Neural progenitor cell (in vitro differentiated cells): ENCODE results near the gene TTC39C. TPM values are rescaled to one million over a fixed set of nuclear protein-coding genes. Genes with fewer than 3 reads are reported as not detected.

Experiments
- DNase-seq: peaks from one replicate; pipeline ENCODE4 v3.0.0-alpha.2; 2016; ENCODE audit warnings: low spot score
- H2AFZ ChIP-seq: fragments of 200-600 bp; sonication (generic); replicated peaks from 2 replicates; pipeline ENCODE4 v1.6.1; 2016; ENCODE audit warnings: antibody characterized with exemption
- H3F3A ChIP-seq: fragments of 200-600 bp; sonication (generic); 2 replicates; pipeline ENCODE4 v1.6.1; 2016; ENCODE audit warnings: antibody characterized with exemption, low read depth
- H3K27ac ChIP-seq: fragments of 200-600 bp; sonication (generic); 2 replicates; pipeline ENCODE4 v1.5.1; 2016; ENCODE audit warnings: mild to moderate bottlenecking
- H3K27me3 ChIP-seq: fragments of 200-600 bp; sonication (generic); 2 replicates; pipeline ENCODE4 v1.6.1; 2016; ENCODE audit warnings: mild to moderate bottlenecking, moderate library complexity
- H3K36me3 ChIP-seq: fragments of 200-600 bp; sonication (generic); 2 replicates; pipeline ENCODE4 v1.5.1; 2016
- H3K4me1 ChIP-seq: fragments of 200-600 bp; sonication (generic); 2 replicates; pipeline ENCODE4 v1.6.1; 2016; ENCODE audit warnings: mixed run types
- H3K4me2 ChIP-seq: fragments of 200-600 bp; sonication (generic); 2 replicates; pipeline ENCODE4 v1.6.1; 2016
- H3K4me3 ChIP-seq: fragments of 200-600 bp; sonication (generic); 2 replicates; pipeline ENCODE4 v1.5.1; 2016
- H3K79me2 ChIP-seq: fragments of 200-600 bp; sonication (generic); 2 replicates; pipeline ENCODE4 v1.6.1; 2016; ENCODE audit warnings: low read depth
- H3K9ac ChIP-seq: fragments of 200-600 bp; sonication (generic); 2 replicates; pipeline ENCODE4 v1.6.1; 2016
- H3K9me3 ChIP-seq: fragments of 200-600 bp; sonication (generic); 2 replicates; pipeline ENCODE4 v1.5.1; 2016; ENCODE audit warnings: low read depth
- H4K20me1 ChIP-seq: fragments of 200-600 bp; sonication (generic); 2 replicates; pipeline ENCODE4 v1.6.1; 2016; ENCODE audit warnings: low read depth
- H3K27ac Mint-ChIP-seq: 3 replicates; pipeline ENCODE4 v1.8.0; 2021; ENCODE audit warnings: mixed read lengths
- H3K27me3 Mint-ChIP-seq: 2 replicates; pipeline ENCODE4 v1.8.0; 2022; ENCODE audit warnings: low read depth, mild to moderate bottlenecking, inconsistent platforms, moderate library complexity, mixed read lengths; ENCODE audit not compliant: insufficient read depth
- H3K36me3 Mint-ChIP-seq: 3 replicates; pipeline ENCODE4 v1.8.0; 2021; ENCODE audit warnings: mixed read lengths
- H3K4me1 Mint-ChIP-seq: 3 replicates; pipeline ENCODE4 v1.8.0; 2021; ENCODE audit warnings: mixed read lengths
- H3K4me3 Mint-ChIP-seq: 3 replicates; pipeline ENCODE4 v1.8.0; 2021; ENCODE audit warnings: mild to moderate bottlenecking, moderate library complexity, mixed read lengths
- H3K9me3 Mint-ChIP-seq: 3 replicates; pipeline ENCODE4 v1.8.0; 2020; ENCODE audit warnings: mixed read lengths
- CTCF ChIP-seq: fragments of 200-600 bp; sonication (generic); IDR thresholded peaks from 2 replicates; pipeline ENCODE4 v1.5.1; 2017; ENCODE audit warnings: antibody characterized with exemption, mild to moderate bottlenecking
- EZH2 ChIP-seq: fragments of 200-600 bp; sonication (generic); IDR thresholded peaks from 2 replicates; pipeline ENCODE4 v1.6.1; 2017; ENCODE audit warnings: antibody characterized with exemption, mild to moderate bottlenecking, moderate library complexity
- EZH2phosphoT487 ChIP-seq: fragments of 200-600 bp; sonication (generic); IDR thresholded peaks from 2 replicates; pipeline ENCODE4 v1.6.1; 2017; ENCODE audit warnings: antibody characterized with exemption
- total RNA-seq: library from RNA; depleted of rRNA; stranded (reverse); fragments of >200 nt; gene quantifications from 2 replicates; pipeline ENCODE4 v1.2.3, GENCODE V29; 2015; ENCODE audit warnings: low replicate concordance

Gene TTC39C
- total RNA-seq, 1 donor from 2014 or later = 27.6 TPM

GRCh38 chr18:24112874-24113615 is 98.5 kb downstream of the TTC39C start:
- Histone ChIP-seq H3K4me3 (no peak overlapping the region), H3K27me3 (no peaks in the 10 kb centered on the region), H3K9ac (no peak overlapping the region), H3K4me1 (no peaks in the 10 kb centered on the region), H3K79me2 (no peaks in the 10 kb centered on the region), H3F3A (no peaks in the 10 kb centered on the region), H3K36me3 (no peaks in the 10 kb centered on the region), H2AFZ (no peak overlapping the region), H3K9me3 (no peaks in the 10 kb centered on the region), H3K4me2 (no peak overlapping the region), H4K20me1 (no peaks in the 10 kb centered on the region), H3K27ac (no peak overlapping the region)
- Mint-ChIP-seq H3K4me3 (no peak overlapping the region), H3K9me3 (no peaks in the 10 kb centered on the region), H3K4me1 (peaks cover 6% of the 10 kb centered on the region), H3K27me3 (peaks cover 2% of the 10 kb centered on the region), H3K36me3 (peaks cover 3% of the 10 kb centered on the region), H3K27ac (peak overlapping the region; percentile 72)
- DNase-seq = no peak
- TF ChIP-seq EZH2 (no peak), EZH2phosphoT487 (no peak), CTCF (no peak)

GRCh38 chr18:24114924-24115549 is 100.5 kb downstream of the TTC39C start:
- Histone ChIP-seq H3F3A (no peaks in the 10 kb centered on the region), H3K4me2 (no peak overlapping the region), H3K9ac (no peak overlapping the region), H3K27ac (no peak overlapping the region), H3K4me3 (no peak overlapping the region), H2AFZ (no peak overlapping the region), H3K36me3 (no peaks in the 10 kb centered on the region), H3K9me3 (no peaks in the 10 kb centered on the region), H4K20me1 (no peaks in the 10 kb centered on the region), H3K79me2 (no peaks in the 10 kb centered on the region), H3K4me1 (no peaks in the 10 kb centered on the region), H3K27me3 (no peaks in the 10 kb centered on the region)
- no peaks in the 10 kb centered on the region for H3K9me3 Mint-ChIP-seq
- no peak for DNase-seq
- peaks cover 3% of the 10 kb centered on the region for H3K36me3 Mint-ChIP-seq
- H3K4me1 Mint-ChIP-seq = peaks cover 6% of the 10 kb centered on the region
- no peak overlapping the region for H3K4me3 Mint-ChIP-seq
- TF ChIP-seq EZH2phosphoT487 = no peak
- no peak for TF ChIP-seq EZH2
- no peak for TF ChIP-seq CTCF
- no peak overlapping the region for H3K27ac Mint-ChIP-seq
- peaks cover 2% of the 10 kb centered on the region for H3K27me3 Mint-ChIP-seq

- peaks cover 2% of the 10 kb centered on the region for H3K27me3 Mint-ChIP-seq
- Histone ChIP-seq H3K4me2 (no peak overlapping the region), H3K9me3 (no peaks in the 10 kb centered on the region), H3K9ac (no peak overlapping the region), H3K4me1 (no peaks in the 10 kb centered on the region), H3K27ac (no peak overlapping the region), H3K4me3 (no peak overlapping the region), H2AFZ (no peak overlapping the region), H4K20me1 (no peaks in the 10 kb centered on the region), H3K36me3 (no peaks in the 10 kb centered on the region), H3K79me2 (no peaks in the 10 kb centered on the region), H3F3A (no peaks in the 10 kb centered on the region), H3K27me3 (no peaks in the 10 kb centered on the region)
- peaks cover 5% of the 10 kb centered on the region for H3K36me3 Mint-ChIP-seq
- peaks cover 6% of the 10 kb centered on the region for H3K4me1 Mint-ChIP-seq
- no peak overlapping the region for H3K27ac Mint-ChIP-seq
- no peak for DNase-seq
- TF ChIP-seq EZH2phosphoT487 = no peak
- no peak for TF ChIP-seq EZH2
- no peak for TF ChIP-seq CTCF
- H3K9me3 Mint-ChIP-seq = no peaks in the 10 kb centered on the region
- no peak overlapping the region for H3K4me3 Mint-ChIP-seq
These were observed 101.1 kb downstream of the TTC39C start for GRCh38 chr18:24115628-24116027.
